CD4-positive, CD25-positive, alpha-beta regulatory T cell (primary cell): ENCODE data around the gene HSPA1A. TPM values are rescaled to one million over a fixed set of nuclear protein-coding genes. Genes with fewer than 3 reads are reported as not detected.

Experiments used
- ATAC-seq, 2 donors: fragments of 150-1000 bp; cut with Tn5 transposase; one replicate each; pipeline ENCODE4 v1.10.0; 2021; ENCODE audit warnings: low read depth in 2 of 2, moderate number of reproducible peaks in 2 of 2, moderate library complexity in 1 of 2
- DNase-seq, 3 donors: peaks; one replicate each; pipeline versions ENCODE4 v3.0.0 to v3.0.0-alpha.2; 2012 to 2022; ENCODE audit warnings: mixed read lengths in 1 of 3
- H3K27ac ChIP-seq: one replicate; pipeline ENCODE4 v1.7.0; 2013; ENCODE audit warnings: mild to moderate bottlenecking, low read length; ENCODE audit not compliant: insufficient read depth, poor library complexity, severe bottlenecking
- H3K27me3 ChIP-seq: one replicate; pipeline ENCODE4 v1.7.0; 2013; ENCODE audit warnings: low read length; ENCODE audit not compliant: control insufficient read depth, insufficient read depth
- H3K36me3 ChIP-seq: one replicate; pipeline ENCODE4 v1.7.0; 2013; ENCODE audit warnings: mild to moderate bottlenecking, low read length, moderate library complexity; ENCODE audit not compliant: control insufficient read depth, insufficient read depth
- H3K4me1 ChIP-seq: 2 replicates; pipeline ENCODE4 v1.7.0; 2013; ENCODE audit warnings: mild to moderate bottlenecking, low read length; ENCODE audit not compliant: insufficient read depth, control insufficient read depth, poor library complexity, severe bottlenecking
- H3K4me3 ChIP-seq: one replicate; pipeline ENCODE4 v1.7.0; 2013; ENCODE audit warnings: low read depth, mild to moderate bottlenecking, low read length, moderate library complexity
- H3K9me3 ChIP-seq, 2 experiments: 1 replicate in 1 of 2; 2 replicates in 1 of 2; pipeline ENCODE4 v1.7.0; 2013; ENCODE audit warnings: low read length in 2 of 2, mild to moderate bottlenecking in 1 of 2, moderate library complexity in 1 of 2; ENCODE audit not compliant: control insufficient read depth in 2 of 2
- H3K27ac Mint-ChIP-seq, 3 donors: one replicate each; pipeline ENCODE4 v1.8.0; 2020 to 2022; ENCODE audit warnings: mild to moderate bottlenecking in 3 of 3, mixed read lengths in 3 of 3, moderate library complexity in 2 of 3
- H3K27me3 Mint-ChIP-seq: one replicate; pipeline ENCODE4 v1.8.0; 2022; ENCODE audit warnings: mild to moderate bottlenecking, mixed read lengths
- H3K36me3 Mint-ChIP-seq: one replicate; pipeline ENCODE4 v1.8.0; 2020; ENCODE audit warnings: mixed read lengths
- H3K4me1 Mint-ChIP-seq, 4 donors: one replicate each; pipeline ENCODE4 v1.8.0; 2020 to 2022; ENCODE audit warnings: mixed read lengths in 4 of 4, mild to moderate bottlenecking in 1 of 4
- H3K4me3 Mint-ChIP-seq, 4 donors: one replicate each; pipeline ENCODE4 v1.8.0; 2020 to 2022; ENCODE audit warnings: mild to moderate bottlenecking in 4 of 4, mixed read lengths in 4 of 4, moderate library complexity in 3 of 4
- H3K9me3 Mint-ChIP-seq, 7 donors: one replicate each; pipeline ENCODE4 v1.8.0; 2020 to 2022; ENCODE audit warnings: mixed read lengths in 7 of 7, mild to moderate bottlenecking in 3 of 7, moderate library complexity in 2 of 7
- polyA plus RNA-seq, 4 donors: library from polyadenylated mRNA; unstranded; fragments of 300-500 nt; fragmentation: Illumina TruSeq; gene quantifications; one replicate each; pipeline ENCODE4 v1.2.3, GENCODE V29; 2021
- total RNA-seq: library from RNA; stranded (reverse); gene quantifications from one replicate; pipeline ENCODE4 v1.2.3, GENCODE V29; 2022

HSPA1A gene
- total and polyA plus RNA-seq, 5 donors from 2014 or later: 30.6 to 93.0 (median 76.5) TPM

DNA sequence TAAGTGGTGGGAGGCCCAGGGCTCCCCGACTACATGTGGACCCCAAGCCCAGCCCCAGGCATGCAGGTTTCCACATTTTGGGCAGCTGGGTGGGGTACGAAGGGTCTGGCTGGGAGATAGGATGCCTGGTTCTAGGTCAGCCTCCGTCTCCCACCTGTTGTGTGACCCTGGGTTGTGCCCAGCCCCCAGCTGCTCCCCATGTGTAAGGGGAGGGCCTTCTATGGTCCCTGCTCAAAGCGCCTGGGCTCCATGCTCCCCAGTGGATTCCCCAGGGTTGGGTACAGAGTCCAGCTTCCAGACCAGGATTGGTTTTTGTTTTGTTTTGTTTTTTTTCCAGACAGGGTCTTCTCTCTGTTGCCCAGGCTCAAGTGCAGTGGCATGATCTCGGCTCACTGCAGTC, 37.1 kb upstream of the HSPA1A start:
- no peaks in the 10 kb centered on the region for H3K9me3 ChIP-seq
- no peak overlapping the region for H3K4me3 ChIP-seq
- H3K27ac ChIP-seq: no peak overlapping the region
- no peaks in the 10 kb centered on the region for H3K9me3 Mint-ChIP-seq
- peaks cover 0 to 33% (median 7%) of the 10 kb centered on the region in 4 donors for H3K4me1 Mint-ChIP-seq
- H3K4me3 Mint-ChIP-seq: no peak overlapping the region
- peaks cover 8% of the 10 kb centered on the region for H3K36me3 Mint-ChIP-seq
- peaks cover 28% of the 10 kb centered on the region for H3K4me1 ChIP-seq
- H3K27me3 Mint-ChIP-seq: peaks cover 4% of the 10 kb centered on the region
- no peak overlapping the region for H3K27ac Mint-ChIP-seq
- peaks cover 12% of the 10 kb centered on the region for H3K36me3 ChIP-seq
- no peaks in the 10 kb centered on the region for H3K27me3 ChIP-seq
- ATAC-seq (no peak), DNase-seq (no peak)

DNA sequence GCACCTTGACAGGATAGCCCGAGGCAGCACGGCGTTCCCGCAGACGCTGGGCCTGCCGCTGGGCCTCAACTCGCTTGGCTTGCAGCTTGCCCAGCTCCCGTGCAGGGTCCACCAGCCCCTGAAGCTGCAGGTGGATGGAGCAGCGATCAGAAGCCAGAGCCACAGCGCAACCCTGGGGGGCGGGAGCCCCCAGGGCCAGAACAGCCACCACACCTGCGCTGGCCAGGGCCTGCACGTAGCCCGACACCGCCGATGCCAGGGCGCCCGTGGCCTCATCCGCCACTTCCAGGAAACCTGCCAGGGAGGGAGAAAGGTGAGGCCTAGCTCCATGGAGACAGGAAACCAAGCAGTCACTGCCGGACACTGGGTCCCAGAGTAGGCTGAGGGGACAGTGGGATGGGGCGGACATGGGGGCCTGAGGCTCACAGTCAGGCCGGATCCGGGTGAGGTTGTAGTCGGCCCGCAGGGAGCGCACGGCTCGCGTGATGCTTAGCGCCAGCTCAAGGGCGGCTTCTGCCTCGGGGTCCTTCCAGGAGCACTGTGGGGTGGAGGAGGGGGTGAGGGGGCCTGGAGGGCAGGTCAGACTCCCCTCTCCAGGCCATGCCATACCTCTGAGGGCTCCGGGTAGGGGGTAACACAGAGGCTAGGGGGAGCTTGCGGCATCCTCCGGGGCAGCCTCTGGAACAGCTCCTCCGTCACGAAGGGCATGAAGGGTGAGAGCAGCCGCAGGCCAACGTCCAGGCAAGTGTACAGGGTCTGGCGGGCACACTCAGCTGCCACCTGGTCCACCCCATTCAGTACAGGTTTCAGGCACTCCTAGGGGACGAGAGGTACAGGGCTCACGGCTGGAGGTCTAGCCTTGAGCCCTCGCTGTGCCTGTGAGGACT, 36.1 kb upstream of the HSPA1A start:
- Mint-ChIP-seq H3K4me1 (peaks cover 0 to 28% (median 7%) of the 10 kb centered on the region in 4 donors), H3K9me3 (no peaks in the 10 kb centered on the region), H3K36me3 (peaks cover 12% of the 10 kb centered on the region), H3K27ac (peak overlapping the region in 1 of 3 donors; percentile 83), H3K27me3 (peaks cover 4% of the 10 kb centered on the region), H3K4me3 (peak overlapping the region in 1 of 4 donors; percentile 51)
- peaks cover 24% of the 10 kb centered on the region for H3K4me1 ChIP-seq
- ATAC-seq: no peak
- no peak overlapping the region for H3K27ac ChIP-seq
- no peaks in the 10 kb centered on the region for H3K27me3 ChIP-seq
- H3K36me3 ChIP-seq: peaks cover 14% of the 10 kb centered on the region
- no peak overlapping the region for H3K4me3 ChIP-seq
- DNase-seq: no peak
- no peaks in the 10 kb centered on the region for H3K9me3 ChIP-seq

DNA sequence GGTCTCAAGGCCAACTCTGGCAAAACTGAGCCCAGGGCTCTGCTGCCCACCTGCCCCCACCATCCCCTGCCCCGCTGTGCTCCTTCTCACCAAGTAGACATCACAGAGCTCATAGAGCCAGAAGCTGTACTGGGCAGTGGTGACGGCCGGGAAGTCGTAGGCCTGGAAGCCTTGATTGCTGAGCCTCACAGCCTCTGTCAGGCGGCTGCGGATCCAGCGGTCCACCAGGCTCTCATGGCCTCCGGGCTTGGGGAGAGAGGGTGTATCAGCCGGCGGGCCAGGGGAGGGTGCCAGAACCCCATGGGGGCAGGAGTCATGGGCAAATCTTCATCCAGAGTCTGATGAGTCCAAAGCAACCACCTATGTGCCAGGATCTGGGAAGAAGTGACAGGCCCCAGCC, 35.4 kb upstream of the HSPA1A start:
- no peak overlapping the region for H3K4me3 ChIP-seq
- Mint-ChIP-seq H3K36me3 (peaks cover 18% of the 10 kb centered on the region), H3K4me3 (no peak overlapping the region), H3K4me1 (peaks cover 0 to 26% (median 7%) of the 10 kb centered on the region in 4 donors), H3K27ac (no peak overlapping the region), H3K9me3 (no peaks in the 10 kb centered on the region), H3K27me3 (peaks cover 4% of the 10 kb centered on the region)
- peaks cover 24% of the 10 kb centered on the region for H3K4me1 ChIP-seq
- ATAC-seq (no peak), DNase-seq (no peak)
- no peak overlapping the region for H3K27ac ChIP-seq
- no peaks in the 10 kb centered on the region for H3K27me3 ChIP-seq
- H3K36me3 ChIP-seq: peaks cover 20% of the 10 kb centered on the region
- H3K9me3 ChIP-seq: no peaks in the 10 kb centered on the region

DNA sequence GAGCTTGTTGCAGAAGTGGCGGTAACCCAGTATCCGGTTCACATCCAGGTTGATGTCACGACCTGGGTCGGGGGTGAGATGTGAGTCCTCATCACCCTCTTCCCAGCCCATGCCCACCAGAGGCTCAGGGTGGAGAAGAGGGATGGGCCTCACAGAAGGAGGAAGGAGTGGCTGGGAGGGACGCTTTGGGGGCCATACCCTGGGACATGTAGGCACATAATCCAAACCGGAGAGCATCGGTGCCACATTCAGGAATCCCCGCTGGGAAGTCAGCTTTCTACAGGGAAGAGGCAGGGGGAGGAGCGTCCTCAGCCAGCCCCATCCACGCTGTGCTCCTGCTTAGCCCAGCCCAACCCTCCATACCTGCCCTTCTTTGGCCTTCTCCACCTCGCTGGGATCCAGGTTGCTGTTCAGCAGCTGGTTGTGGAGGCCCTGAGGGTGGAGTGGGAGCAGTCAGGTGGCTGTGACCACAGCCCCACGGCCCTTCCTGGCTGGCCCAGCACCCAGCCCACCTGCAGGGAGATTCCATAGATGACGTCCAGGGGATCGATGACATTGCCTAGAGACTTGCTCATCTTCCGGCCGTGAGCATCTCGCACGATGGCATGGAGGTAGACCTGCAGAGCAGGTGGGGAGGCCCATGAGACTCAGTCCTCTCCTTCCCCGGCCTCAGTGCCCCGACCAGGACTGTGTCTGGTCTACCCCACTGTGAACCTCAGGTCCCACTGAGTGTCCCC, 34.7 kb upstream of the HSPA1A start:
- peaks cover 26% of the 10 kb centered on the region for H3K36me3 ChIP-seq

DNA sequence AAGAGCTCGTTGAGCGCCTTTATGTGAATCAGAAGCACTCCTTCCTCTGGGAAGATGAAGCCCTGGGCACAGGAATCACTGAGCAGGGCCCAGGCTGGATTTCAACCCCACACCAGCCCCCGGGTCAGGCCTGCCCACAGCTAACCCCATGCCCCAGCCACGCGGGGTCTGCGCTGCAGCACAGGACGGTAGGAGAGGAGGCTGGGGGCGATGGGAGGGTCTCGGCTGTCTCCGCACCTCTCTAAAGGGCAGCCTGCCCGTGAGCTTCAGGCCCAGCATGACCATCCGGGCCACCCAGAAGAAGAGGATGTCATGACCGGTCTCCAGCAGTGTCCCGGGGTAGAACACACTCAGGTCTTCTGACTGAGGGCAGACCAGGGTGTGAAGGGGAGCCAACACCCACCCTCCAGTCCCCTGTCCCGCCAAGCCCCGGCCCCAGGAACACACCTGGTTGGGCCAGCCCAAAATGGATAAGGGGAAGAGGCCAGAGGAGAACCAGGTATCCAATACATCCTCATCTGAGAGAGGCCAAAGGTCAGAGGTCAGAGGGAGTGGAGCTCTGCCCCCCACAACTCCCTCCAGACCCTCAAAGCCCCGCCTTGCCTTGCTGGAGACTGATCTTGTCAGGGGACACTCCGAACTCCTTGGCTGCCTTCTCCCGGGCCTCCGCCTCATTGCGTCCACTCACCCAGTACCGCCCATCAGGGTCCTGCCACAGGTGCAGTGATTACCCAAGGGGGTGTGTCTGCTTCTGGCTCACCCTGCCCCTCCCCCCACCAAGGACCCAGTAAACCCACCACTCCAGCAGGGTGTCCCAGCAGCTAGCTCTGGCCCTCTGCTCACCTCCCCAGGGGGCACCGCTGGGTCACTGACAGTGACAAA, 33.9 kb upstream of the HSPA1A start:
- Mint-ChIP-seq H3K27me3 (peaks cover under 1% of the 10 kb centered on the region), H3K36me3 (peaks cover 18% of the 10 kb centered on the region)
- DNase-seq: no peak

More for the DNA sequence above, 34.7 kb upstream of the HSPA1A start:
- Mint-ChIP-seq H3K27me3 (peaks cover 4% of the 10 kb centered on the region), H3K4me1 (peaks cover 0 to 19% (median 7%) of the 10 kb centered on the region in 4 donors), H3K4me3 (no peak overlapping the region), H3K27ac (peak overlapping the region in 1 of 3 donors; percentile 59), H3K9me3 (no peaks in the 10 kb centered on the region), H3K36me3 (peaks cover 18% of the 10 kb centered on the region)
- no peaks in the 10 kb centered on the region for H3K27me3 ChIP-seq
- no peak overlapping the region for H3K27ac ChIP-seq
- no peak overlapping the region for H3K4me3 ChIP-seq
- DNase-seq: no peak
- H3K4me1 ChIP-seq: peaks cover 22% of the 10 kb centered on the region
- no peak for ATAC-seq
- no peaks in the 10 kb centered on the region for H3K9me3 ChIP-seq

DNA sequence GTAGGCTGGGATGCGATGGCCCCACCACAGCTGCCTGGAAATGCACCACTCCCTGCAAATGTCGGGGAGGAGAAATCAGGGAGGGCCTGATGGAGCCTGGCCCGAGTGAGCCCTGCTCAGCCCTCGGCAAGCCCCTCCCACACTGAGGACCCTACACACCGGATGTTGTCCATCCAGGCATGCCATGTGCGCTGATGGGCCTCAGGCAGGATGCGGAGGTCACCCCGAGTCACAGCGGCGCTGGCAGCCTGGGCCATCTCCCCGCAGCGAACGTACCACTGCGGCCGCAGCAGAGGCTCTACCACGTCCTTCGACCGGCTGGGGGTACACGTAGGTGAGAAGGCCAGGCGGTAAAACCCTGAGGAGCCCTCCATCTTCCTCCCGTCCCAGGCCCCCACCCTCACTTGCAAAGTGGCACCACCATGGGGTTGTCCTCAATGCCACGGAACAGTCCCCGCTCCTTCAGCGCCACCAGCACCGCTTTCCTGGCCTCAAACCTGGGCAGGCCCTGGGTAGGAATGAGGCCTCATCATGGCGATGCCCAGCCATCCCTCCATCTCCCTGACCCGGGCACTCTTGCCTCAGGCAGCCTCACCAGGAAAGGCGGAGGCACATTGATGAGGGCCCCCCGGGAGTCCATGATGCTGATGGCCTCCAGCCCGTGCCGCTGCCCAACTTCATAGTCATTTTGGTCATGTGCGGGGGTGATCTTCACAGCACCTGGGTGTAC, 33.1 kb upstream of the HSPA1A start:
- ATAC-seq (no peak), DNase-seq (no peak)
- Histone ChIP-seq H3K27me3 (no peaks in the 10 kb centered on the region), H3K36me3 (peaks cover 26% of the 10 kb centered on the region), H3K27ac (no peak overlapping the region), H3K4me1 (peaks cover 6% of the 10 kb centered on the region), H3K9me3 (no peaks in the 10 kb centered on the region), H3K4me3 (no peak overlapping the region)
- H3K9me3 Mint-ChIP-seq: no peaks in the 10 kb centered on the region
- H3K4me3 Mint-ChIP-seq: no peak overlapping the region
- peak overlapping the region in 1 of 3 donors; percentile 31 for H3K27ac Mint-ChIP-seq
- peaks cover 18% of the 10 kb centered on the region for H3K36me3 Mint-ChIP-seq
- no peaks in the 10 kb centered on the region for H3K27me3 Mint-ChIP-seq
- peaks cover 0 to 7% (median 3%) of the 10 kb centered on the region in 4 donors for H3K4me1 Mint-ChIP-seq

More for the DNA sequence above, 33.9 kb upstream of the HSPA1A start:
- Histone ChIP-seq H3K27ac (no peak overlapping the region), H3K36me3 (peaks cover 26% of the 10 kb centered on the region), H3K4me1 (peaks cover 14% of the 10 kb centered on the region), H3K9me3 (no peaks in the 10 kb centered on the region), H3K4me3 (no peak overlapping the region), H3K27me3 (no peaks in the 10 kb centered on the region)
- H3K9me3 Mint-ChIP-seq: no peaks in the 10 kb centered on the region
- no peak overlapping the region for H3K4me3 Mint-ChIP-seq
- ATAC-seq: no peak
- H3K27ac Mint-ChIP-seq: peak overlapping the region in 1 of 3 donors; percentile 59
- peaks cover 0 to 15% (median 6%) of the 10 kb centered on the region in 4 donors for H3K4me1 Mint-ChIP-seq
